Right lobe of liver (tissue), 4 donors: Measurements from ENCODE around the gene HOXA1.

ENCODE experiments used
- CTCF ChIP-seq, 4 donors: fragments of 200-600 bp in 3 of 4; fragments of 450-650 bp in 1 of 4; IDR thresholded peaks; one replicate each; pipeline versions ENCODE4 v1.5.1 to v1.8.0; 2016 to 2022; ENCODE audit warnings: antibody characterized with exemption in 4 of 4, mild to moderate bottlenecking in 2 of 4
- POLR2A ChIP-seq: fragments of 450-650 bp; IDR thresholded peaks from one replicate; pipeline ENCODE4 v1.6.1; 2017; ENCODE audit warnings: antibody characterized with exemption, mild to moderate bottlenecking
- donor health status: DM: no; HTN: no; CAD: no.
- donor health status: DM: no; HTN: no; CAD: no.
- donor health status: DM: no; HTN: yes; CAD: no.

DNA sequence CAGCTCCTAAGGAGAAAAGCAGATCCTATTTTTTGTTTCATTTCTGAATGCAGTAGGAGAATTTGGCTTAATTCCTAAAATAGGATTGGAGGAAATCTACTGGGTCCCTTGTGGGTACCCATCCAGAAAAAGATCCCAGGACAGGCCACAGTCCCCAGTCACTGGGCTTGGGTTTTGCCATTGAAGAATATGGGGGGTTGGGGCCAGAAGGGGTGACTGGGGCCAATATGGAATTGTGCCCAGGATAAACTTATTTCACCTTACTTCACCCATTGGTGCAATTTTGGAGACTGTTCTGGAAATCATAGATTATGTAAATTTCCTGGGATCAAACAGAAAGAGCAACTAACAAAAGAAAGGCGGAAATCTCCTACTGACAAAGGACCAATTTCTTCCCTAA, 42.7 kb upstream of the HOXA1 start:
- TF ChIP-seq CTCF (IDR thresholded peaks at IDR 0.05) (no peak), POLR2A (no peak)
